Thoracic aorta (tissue), 2 donors: Measurements from ENCODE around the gene KCP. TPM values are rescaled to one million over a fixed set of nuclear protein-coding genes. Genes with fewer than 3 reads are reported as not detected.

Experiments used
- ATAC-seq: fragments of 150-250 bp; one replicate; pipeline ENCODE4 v1.8.0; 2017; ENCODE audit warnings: low read depth; ENCODE audit not compliant: insufficient number of reproducible peaks, low FRiP score
- DNase-seq: peaks from one replicate; pipeline ENCODE4 v3.0.0-alpha.2; 2020; ENCODE audit warnings: low spot score
- H3K27ac ChIP-seq, 2 donors: fragments of 200-600 bp; sonication (generic); 1 replicate in 1 of 2; 2 replicates in 1 of 2; pipeline ENCODE4 v1.5.1; 2016; ENCODE audit warnings: mild to moderate bottlenecking in 2 of 2, moderate library complexity in 2 of 2
- H3K27me3 ChIP-seq: fragments of 200-600 bp; sonication (generic); replicated peaks from 2 replicates; pipeline ENCODE4 v1.6.0; 2016; ENCODE audit warnings: mild to moderate bottlenecking; ENCODE audit not compliant: insufficient read depth
- H3K36me3 ChIP-seq: fragments of 200-600 bp; sonication (generic); one replicate; pipeline ENCODE4 v1.5.1; 2016
- H3K4me1 ChIP-seq, 2 donors: fragments of 200-600 bp; sonication (generic); 1 replicate in 1 of 2; 2 replicates in 1 of 2; pipeline versions ENCODE4 v1.5.1 to v1.6.0; 2016; ENCODE audit warnings: low read depth in 2 of 2, mild to moderate bottlenecking in 1 of 2; ENCODE audit not compliant: control insufficient read depth in 1 of 2
- H3K4me3 ChIP-seq: fragments of 200-600 bp; sonication (generic); 2 replicates; pipeline ENCODE4 v1.5.1; 2016; ENCODE audit warnings: mild to moderate bottlenecking
- H3K9me3 ChIP-seq: fragments of 200-600 bp; sonication (generic); 2 replicates; pipeline ENCODE4 v1.5.1; 2016
- CTCF ChIP-seq: fragments of 200-600 bp; sonication (generic); IDR thresholded peaks from one replicate; pipeline ENCODE4 v1.5.1; 2019; ENCODE audit warnings: antibody characterized with exemption
- total RNA-seq, 2 donors: library from RNA; depleted of rRNA; stranded (reverse); fragments of >200 nt; gene quantifications; one replicate each; pipeline versions ENCODE4 v1.1.0 to v1.2.3, GENCODE V29; 2016

The KCP gene
- total RNA-seq, 2 donors from 2014 or later = 0.81 to 2.0 TPM

- ATAC-seq (no peak), DNase-seq (no peak)
- H3K27ac ChIP-seq = no peak overlapping the region
- H3K36me3 ChIP-seq = no peaks in the 10 kb centered on the region
- no peaks in the 10 kb centered on the region for H3K27me3 ChIP-seq
- no peaks in the 10 kb centered on the region for H3K4me1 ChIP-seq
- H3K9me3 ChIP-seq = no peaks in the 10 kb centered on the region
- no peak for TF ChIP-seq CTCF
- H3K4me3 ChIP-seq = no peak overlapping the region
Observed at GRCh38 chr7:128878226-128879105, 32.0 kb downstream of the KCP start.

- H3K36me3 ChIP-seq = no peaks in the 10 kb centered on the region
- DNase-seq = no peak
Observed at GRCh38 chr7:128877756-128878120, 32.8 kb downstream of the KCP start.

GRCh38 chr7:128876978-128877755 is 33.3 kb downstream of the KCP start:
- no peaks in the 10 kb centered on the region for H3K9me3 ChIP-seq
- H3K36me3 ChIP-seq = no peaks in the 10 kb centered on the region
- H3K4me1 ChIP-seq = no peaks in the 10 kb centered on the region
- TF ChIP-seq CTCF = no peak
- no peak overlapping the region for H3K27ac ChIP-seq
- H3K27me3 ChIP-seq = no peaks in the 10 kb centered on the region
- DNase-seq (no peak), ATAC-seq (no peak)
- no peak overlapping the region for H3K4me3 ChIP-seq

More at GRCh38 chr7:128877756-128878120, 32.8 kb downstream of the KCP start:
- TF ChIP-seq CTCF = no peak
- no peaks in the 10 kb centered on the region for H3K27me3 ChIP-seq
- no peak overlapping the region for H3K4me3 ChIP-seq
- H3K9me3 ChIP-seq = no peaks in the 10 kb centered on the region
- H3K4me1 ChIP-seq = no peaks in the 10 kb centered on the region
- ATAC-seq = no peak
- no peak overlapping the region for H3K27ac ChIP-seq

- Histone ChIP-seq H3K4me3 (no peak overlapping the region), H3K27me3 (no peaks in the 10 kb centered on the region), H3K27ac (no peak overlapping the region), H3K4me1 (no peaks in the 10 kb centered on the region), H3K36me3 (no peaks in the 10 kb centered on the region), H3K9me3 (no peaks in the 10 kb centered on the region)
- no peak for ATAC-seq
- no peak for DNase-seq
- TF ChIP-seq CTCF = no peak
Observed at GRCh38 chr7:128876586-128876977, 33.9 kb downstream of the KCP start.

GRCh38 chr7:128876127-128876526 is 34.4 kb downstream of the KCP start:
- no peak overlapping the region for H3K27ac ChIP-seq
- no peaks in the 10 kb centered on the region for H3K9me3 ChIP-seq
- no peak for TF ChIP-seq CTCF
- DNase-seq (no peak), ATAC-seq (no peak)
- no peak overlapping the region for H3K4me3 ChIP-seq
- H3K36me3 ChIP-seq = no peaks in the 10 kb centered on the region
- no peaks in the 10 kb centered on the region for H3K4me1 ChIP-seq
- H3K27me3 ChIP-seq = no peaks in the 10 kb centered on the region
